ENCODE data around the gene PLBD2. TPM values are rescaled to one million over a fixed set of nuclear protein-coding genes. Genes with fewer than 3 reads are reported as not detected.
"Not testable (repeated sequence)": the region's sequence is repeated elsewhere in the genome, so short reads cannot be mapped to it uniquely, and the experiment has no call there.

PLBD2 gene
- total RNA-seq, 1 donor from 2014 or later, result 44.8 TPM

DNA sequence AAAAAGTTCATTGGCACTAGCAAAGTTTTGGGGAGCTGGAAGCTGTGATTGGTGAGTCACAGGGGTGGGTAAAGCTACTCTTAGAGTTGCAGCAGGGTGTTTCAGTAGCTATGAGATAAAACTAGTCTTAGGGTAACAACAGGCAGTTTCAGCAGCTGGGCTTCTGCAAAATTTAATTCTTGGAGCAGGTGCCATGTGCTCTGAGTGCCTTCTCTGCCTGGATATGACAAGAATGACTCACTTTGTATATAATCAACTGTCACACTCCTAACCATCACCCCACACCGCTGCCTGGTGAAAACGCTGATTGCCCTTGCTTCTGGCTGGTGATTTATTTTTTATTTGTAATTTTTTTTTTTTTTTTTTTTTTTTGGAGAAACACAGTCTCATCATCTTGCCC, 10.5 kb upstream of the PLBD2 start:
- ATAC-seq, result no peak
- H3K27ac ChIP-seq, result no peak overlapping the region
- TF ChIP-seq, protein P1, sequence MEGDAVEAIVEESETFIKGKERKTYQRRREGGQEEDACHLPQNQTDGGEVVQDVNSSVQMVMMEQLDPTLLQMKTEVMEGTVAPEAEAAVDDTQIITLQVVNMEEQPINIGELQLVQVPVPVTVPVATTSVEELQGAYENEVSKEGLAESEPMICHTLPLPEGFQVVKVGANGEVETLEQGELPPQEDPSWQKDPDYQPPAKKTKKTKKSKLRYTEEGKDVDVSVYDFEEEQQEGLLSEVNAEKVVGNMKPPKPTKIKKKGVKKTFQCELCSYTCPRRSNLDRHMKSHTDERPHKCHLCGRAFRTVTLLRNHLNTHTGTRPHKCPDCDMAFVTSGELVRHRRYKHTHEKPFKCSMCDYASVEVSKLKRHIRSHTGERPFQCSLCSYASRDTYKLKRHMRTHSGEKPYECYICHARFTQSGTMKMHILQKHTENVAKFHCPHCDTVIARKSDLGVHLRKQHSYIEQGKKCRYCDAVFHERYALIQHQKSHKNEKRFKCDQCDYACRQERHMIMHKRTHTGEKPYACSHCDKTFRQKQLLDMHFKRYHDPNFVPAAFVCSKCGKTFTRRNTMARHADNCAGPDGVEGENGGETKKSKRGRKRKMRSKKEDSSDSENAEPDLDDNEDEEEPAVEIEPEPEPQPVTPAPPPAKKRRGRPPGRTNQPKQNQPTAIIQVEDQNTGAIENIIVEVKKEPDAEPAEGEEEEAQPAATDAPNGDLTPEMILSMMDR (IDR thresholded peaks at IDR 0.05), result no peak
- H3K36me3 ChIP-seq, result no peaks in the 10 kb centered on the region
- H3K4me1 ChIP-seq, result no peaks in the 10 kb centered on the region
- no peaks in the 10 kb centered on the region for H3K9me3 ChIP-seq
- intact Hi-C loops (cut with DNase I), result no loop called here
- no peaks in the 10 kb centered on the region for H3K27me3 ChIP-seq (ENCODE audit: low read depth)
- no peak overlapping the region for H3K4me3 ChIP-seq
- no peak for DNase-seq

DNA sequence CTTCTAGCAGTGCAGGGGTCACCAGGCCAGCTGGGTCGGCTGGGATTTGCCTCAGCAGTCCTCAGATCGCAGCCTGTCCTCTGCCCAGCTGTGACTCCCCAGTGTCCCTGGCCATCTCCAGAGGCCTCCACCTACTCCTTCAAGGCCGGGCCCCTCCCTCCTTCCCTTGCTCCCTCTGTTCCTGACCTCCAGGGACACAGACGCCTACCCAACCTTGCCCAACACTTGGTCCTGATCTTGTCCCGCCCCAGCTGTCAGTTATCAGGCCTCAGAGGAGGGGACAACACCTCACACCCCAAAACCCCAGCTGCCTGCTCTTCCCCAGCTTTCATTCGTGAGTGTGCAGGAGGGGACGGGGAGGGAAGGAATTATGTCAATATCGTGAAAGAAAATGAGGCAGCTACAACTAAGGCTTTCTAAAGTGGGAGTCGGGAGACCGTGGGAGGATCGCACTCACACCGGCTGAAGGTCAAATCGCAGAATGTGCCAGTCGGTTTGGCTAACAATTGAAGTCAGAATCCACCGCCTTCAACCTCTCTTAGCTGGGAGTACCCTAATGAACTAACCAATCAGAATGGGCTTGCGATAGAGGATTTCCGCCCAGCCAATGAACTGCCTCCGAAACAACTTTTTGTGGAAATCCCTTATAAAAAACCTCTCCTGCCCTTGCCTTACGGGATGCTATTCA, 9.4 kb upstream of the PLBD2 start:
- Histone ChIP-seq H3K4me1 (no peaks in the 10 kb centered on the region), H3K9me3 (no peaks in the 10 kb centered on the region), H3K4me3 (no peak overlapping the region), H3K36me3 (no peaks in the 10 kb centered on the region), H3K27ac (no peak overlapping the region), H3K27me3 (ENCODE audit: low read depth) (no peaks in the 10 kb centered on the region)
- TF ChIP-seq, protein P1 (IDR thresholded peaks at IDR 0.05), result no peak
- no peak for DNase-seq
- no peak for ATAC-seq
- intact Hi-C loops (cut with DNase I), result no loop called here

DNA sequence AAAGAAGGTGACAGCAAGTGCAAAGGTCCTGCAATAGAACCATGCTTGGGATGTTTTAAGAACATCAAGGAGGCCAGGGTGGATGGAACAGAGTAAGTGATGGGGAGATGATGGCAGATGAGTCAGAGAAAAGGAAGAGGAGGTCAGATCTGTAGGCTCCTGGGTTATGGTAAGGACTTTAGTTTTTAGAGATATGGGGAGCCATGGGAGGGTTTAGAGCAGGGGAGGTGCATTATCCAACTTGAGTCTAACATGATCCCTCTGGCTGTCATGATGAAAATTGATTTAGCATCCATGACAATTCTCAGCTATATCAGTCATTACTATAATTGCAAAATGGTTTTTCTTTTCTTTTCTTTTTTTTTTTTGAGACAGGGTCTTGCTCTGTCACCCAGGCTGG, 7.3 kb upstream of the PLBD2 start:
- no peak overlapping the region for H3K27ac ChIP-seq
- H3K4me3 ChIP-seq, result no peak overlapping the region
- ATAC-seq, result no peak
- no peak for DNase-seq
- no peaks in the 10 kb centered on the region for H3K9me3 ChIP-seq
- no peaks in the 10 kb centered on the region for H3K4me1 ChIP-seq
- intact Hi-C loops (cut with DNase I), result loop anchor here (10.0 kb wide), 1 partner anchor 146 kb away; no protein-coding TSS in a partner anchor
- H3K27me3 ChIP-seq (ENCODE audit: low read depth), result no peaks in the 10 kb centered on the region
- TF ChIP-seq, protein P1 (IDR thresholded peaks at IDR 0.05), result no peak
- no peaks in the 10 kb centered on the region for H3K36me3 ChIP-seq

DNA sequence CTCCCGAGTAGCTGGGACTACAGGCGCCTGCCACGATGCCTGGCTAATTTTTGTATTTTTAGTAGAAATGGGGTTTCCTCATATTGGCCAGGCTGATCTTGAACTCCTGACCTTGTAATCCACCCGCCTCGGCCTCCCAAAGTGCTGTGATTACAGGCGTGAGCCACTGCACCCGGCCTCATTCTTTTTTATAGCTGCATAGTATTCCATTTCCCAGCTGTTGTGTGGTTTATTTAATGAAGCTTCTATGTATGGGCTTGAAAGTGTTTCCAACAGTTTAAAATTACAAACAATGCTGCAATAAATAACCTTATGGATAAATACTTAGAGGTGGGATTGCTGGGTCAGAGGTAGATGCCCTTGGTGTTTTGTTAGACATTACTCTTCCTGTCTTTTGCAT, 4.2 kb upstream of the PLBD2 start:
- not testable (repeated sequence) for H3K4me3 ChIP-seq; ATAC-seq; H3K27ac ChIP-seq; H3K4me1 ChIP-seq; H3K9me3 ChIP-seq; DNase-seq; H3K36me3 ChIP-seq; H3K27me3 ChIP-seq (ENCODE audit: low read depth)
- intact Hi-C loops (cut with DNase I), result loop anchor here (10.0 kb wide), 1 partner anchor 149 kb away; no protein-coding TSS in a partner anchor

DNA sequence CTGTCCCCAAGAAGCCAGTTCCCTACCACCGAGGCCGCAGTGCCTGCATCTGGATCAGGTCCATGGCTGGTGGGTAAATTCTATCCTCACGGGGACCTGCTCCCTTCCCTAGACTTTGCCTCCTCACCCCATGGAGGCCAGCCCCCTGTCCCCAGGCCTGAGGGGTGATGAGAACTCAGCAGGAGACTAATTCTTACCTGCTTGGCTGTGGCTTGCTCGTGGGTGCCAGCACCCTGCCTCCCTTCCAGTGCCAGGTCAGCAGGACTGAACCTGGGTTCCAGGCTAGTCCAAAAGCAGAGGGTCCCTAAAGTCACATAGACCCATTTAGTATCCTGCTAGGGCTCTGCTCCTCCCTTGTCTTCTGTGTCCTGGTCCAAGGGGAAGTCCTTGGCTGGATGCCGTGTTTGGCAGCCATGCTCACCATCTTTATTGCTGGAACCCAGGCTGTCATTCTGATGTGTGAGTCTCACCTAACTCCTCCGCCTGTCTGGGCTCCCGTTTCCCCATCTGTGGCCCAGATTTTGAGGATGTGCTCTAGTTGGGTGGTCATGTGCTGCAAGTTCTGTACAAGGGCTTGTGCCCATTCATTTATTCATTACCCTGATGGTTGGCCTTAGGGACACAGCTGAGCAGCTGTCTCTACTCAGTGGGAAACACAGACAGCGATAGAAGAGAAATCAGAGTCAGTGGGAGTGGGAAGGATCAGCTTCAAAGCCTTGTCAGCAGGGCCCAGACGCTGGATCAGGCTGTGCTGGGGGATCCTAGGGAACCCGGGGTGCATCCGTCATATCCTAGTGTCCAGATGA, 949 bp downstream of the PLBD2 start:
- H3K4me1 ChIP-seq, result peaks cover 19% of the 10 kb centered on the region
- TF ChIP-seq, protein P1 (IDR thresholded peaks at IDR 0.05), result no peak
- DNase-seq, result no peak
- ATAC-seq, result no peak
- peak overlapping the region; percentile 95 for H3K4me3 ChIP-seq
- H3K36me3 ChIP-seq, result no peaks in the 10 kb centered on the region
- H3K27me3 ChIP-seq (ENCODE audit: low read depth), result no peaks in the 10 kb centered on the region
- intact Hi-C loops (cut with DNase I), result loop anchor here (10.0 kb wide), 1 partner anchor 155 kb away; no protein-coding TSS in a partner anchor
- peak overlapping the region; percentile 90 for H3K27ac ChIP-seq
- no peaks in the 10 kb centered on the region for H3K9me3 ChIP-seq

Data from lower lobe of right lung (tissue), 2 donors.